Inflammatory macrophage treated with lipopolysaccharide for 1 hour (primary cell): ENCODE data around the gene DLG2.
"Not testable (repeated sequence)": the region's sequence is repeated elsewhere in the genome, so short reads cannot be mapped to it uniquely, and the experiment has no call there.

ENCODE experiments used
- DNase-seq, 2 donors: peaks; one replicate each; pipeline ENCODE4 v3.0.0-alpha.2; 2020 to 2022

DLG2 gene

GRCh38 chr11:84887055-84887629 lies 740.0 kb downstream of the DLG2 start:
- no peak for DNase-seq

GRCh38 chr11:84886344-84886743 lies 740.8 kb downstream of the DLG2 start:
- no peak for DNase-seq

DNA sequence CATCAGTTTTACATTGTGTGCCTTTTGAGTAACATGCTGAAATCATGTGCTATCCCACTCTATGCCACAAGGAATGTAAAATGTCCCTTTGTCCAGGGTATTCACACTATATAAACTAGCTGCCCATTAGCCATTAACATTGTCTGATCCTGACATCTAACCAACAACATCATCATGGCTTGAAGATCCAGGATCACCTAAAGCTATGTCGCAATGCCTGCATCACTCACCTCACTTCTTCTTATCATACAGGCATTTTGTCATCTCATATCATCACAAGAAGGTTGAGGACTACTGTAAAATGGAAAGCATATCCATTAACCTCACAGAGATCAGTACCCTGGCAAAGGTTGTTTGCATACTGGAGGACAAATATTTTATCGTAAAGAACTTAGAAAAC lies 742.3 kb downstream of the DLG2 start:
- DNase-seq = no peak

- no peak for DNase-seq
Observed at GRCh38 chr11:84882056-84882455, 745.1 kb downstream of the DLG2 start.

DNA sequence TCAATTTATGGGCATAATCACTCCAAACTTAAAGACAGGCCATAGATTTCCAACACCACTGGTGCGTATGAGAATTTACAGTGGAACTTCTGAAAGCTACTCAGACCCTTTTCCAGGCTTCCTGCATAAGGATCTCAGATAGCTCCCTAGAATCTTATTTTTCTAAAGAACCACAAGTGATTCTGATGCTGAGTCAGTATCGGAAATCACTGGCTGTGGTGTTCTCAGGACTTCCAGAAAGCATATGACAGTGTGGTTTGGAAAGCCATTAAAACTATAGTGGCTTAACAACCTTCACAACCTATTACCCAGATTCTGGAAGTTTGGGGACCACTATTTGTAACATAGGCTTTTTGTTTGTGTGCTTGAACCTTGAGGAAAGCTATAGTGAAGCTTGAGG lies 756.0 kb downstream of the DLG2 start:
- DNase-seq = no peak

DNA sequence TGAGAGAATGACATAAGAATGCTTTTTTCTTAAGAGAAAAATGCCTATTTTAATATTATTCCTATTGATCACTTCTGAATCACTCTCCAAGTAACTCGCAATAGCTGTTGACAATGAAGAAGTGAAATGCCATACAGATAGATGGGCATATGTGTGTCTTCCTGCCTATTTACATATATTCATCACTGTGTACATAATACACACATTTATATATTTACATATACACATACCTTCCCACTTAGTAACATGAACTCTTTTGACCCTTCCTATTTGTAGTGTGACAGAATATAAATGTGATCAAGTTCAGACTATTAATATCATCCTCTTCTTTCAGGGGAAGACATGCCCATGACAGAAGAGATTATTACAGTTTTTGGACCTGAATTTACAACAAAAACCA lies 756.7 kb downstream of the DLG2 start:
- DNase-seq = no peak

DNA sequence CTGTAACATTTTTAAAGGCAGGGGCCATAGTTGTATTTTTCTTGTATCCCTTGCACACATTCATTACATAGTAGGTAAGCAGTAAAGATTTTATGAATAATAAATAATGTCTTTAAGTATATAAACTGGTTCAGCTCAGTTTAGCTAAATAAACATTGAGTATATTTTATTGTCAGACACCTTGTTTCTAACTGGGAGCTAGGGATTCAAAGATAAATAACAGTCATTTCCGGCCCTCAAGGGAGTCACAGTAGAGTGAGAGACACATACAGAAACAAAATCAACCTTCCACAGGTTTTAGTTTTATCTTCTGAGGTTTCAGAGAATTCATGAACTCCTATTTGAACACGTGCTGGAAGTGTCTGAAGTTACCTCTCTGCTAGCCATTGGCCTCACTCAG lies 760.2 kb downstream of the DLG2 start:
- no peak for DNase-seq

GRCh38 chr11:84865791-84866535 lies 761.2 kb downstream of the DLG2 start:
- no peak for DNase-seq

GRCh38 chr11:84865257-84865656 lies 761.9 kb downstream of the DLG2 start:
- no peak for DNase-seq

DNA sequence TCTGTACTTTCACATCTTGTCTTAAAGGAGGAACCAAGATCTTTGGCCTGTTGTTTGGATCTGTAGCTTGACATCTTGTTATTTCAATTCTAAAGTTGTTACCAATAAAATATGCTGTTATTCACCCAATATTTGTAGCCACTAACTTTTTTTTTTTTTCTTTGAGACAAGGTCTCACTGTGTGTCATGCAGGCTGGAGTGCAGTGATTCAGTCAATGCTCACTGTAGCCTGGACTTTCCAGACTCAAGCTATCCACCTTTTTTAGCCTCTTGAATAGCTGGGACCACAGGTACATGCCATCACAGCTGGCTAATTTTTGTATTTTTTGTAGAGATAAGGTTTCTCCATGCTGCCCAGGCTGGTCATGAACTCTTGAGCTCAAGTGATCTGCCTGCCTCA lies 769.4 kb downstream of the DLG2 start:
- DNase-seq = no peak

DNA sequence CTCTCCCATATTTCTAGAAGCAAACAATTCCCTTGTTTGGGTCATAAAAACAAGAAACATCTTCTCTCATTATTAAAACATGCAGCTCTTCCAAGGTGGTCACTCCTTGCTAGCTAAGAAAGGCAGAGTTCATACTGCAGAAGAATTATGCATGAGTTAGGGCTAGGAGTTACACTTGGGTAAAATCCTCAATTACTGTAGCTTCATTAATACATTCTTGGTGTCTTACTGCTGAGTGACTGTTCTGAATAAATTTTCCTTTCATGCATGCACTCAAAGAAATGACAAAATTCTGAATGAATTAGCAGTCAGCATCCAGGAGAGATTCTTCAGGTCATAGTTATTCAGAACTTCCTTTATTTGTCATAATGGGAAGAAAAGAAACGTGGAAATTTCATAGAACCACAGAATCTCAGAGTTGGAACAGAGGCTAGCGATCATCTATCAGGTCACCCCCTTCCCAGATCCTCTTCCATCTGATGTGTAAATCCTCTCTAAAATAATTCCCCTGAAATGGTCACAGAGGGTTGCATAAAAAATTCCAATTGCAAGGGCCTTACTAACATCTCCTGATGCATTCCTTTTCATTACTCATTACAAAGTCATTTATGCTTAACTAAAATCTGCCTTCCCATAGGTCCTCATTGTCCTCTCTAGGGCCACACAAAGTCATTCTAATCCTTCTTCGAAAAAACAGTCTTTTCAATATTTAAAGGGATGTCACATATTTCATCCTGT lies 771.5 kb downstream of the DLG2 start:
- no peak for DNase-seq

GRCh38 chr11:84854498-84854880 lies 772.7 kb downstream of the DLG2 start:
- no peak for DNase-seq

GRCh38 chr11:84853841-84854497 lies 773.2 kb downstream of the DLG2 start:
- no peak for DNase-seq

DNA sequence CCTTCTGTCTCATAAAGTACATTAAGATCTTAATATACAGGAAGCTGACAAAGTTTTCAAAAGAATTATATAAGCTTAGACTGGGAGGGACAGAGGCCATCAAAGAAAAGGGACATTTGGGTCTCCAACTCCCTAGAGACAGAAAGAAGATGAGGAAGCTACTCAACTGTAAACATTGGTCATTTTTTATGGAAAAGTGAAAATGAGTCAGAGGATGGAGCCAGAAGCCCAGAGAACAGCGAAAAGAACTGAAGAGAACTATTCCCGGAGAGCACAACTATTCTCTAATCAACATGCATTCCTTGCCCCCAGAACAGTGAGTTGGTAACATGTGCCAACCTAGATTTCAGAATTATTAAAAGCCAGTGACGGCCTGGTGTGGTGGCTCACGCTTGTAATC lies 779.3 kb downstream of the DLG2 start:
- DNase-seq = no peak

GRCh38 chr11:84840201-84840600 lies 786.9 kb downstream of the DLG2 start:
- DNase-seq = not testable (repeated sequence)

GRCh38 chr11:84837402-84838069 lies 789.6 kb downstream of the DLG2 start:
- DNase-seq = no peak

- DNase-seq = no peak
Observed at GRCh38 chr11:84836371-84836770, 790.8 kb downstream of the DLG2 start.

DNA sequence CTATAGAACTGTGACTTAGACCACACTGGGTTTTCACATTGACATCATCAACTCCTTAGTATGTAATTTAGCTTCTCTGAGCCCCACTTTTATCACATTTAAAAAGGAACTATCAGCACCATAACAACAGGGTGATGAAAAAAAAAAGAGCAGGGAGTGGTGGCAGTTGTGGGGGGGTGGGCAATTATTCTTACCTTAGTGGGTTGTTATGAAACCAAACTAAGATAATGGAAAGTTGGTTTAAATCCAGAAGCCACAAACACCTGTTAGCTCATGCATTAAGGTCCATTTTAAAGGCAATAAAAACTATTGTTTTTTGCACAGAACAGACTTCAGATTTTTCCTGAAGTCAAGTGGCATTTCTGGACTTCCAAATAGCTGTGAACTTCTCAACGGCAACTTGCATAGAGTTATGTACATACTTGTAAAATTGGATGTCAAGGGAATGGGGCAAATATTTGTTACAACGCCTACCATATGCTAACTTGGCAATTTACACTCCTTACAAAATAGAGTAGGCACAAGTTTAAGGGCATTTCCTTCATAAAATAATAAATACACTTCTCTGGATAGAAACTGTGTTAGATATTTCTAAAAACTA lies 793.6 kb downstream of the DLG2 start:
- DNase-seq = no peak

- DNase-seq = no peak
Observed at GRCh38 chr11:84830372-84830771, 796.8 kb downstream of the DLG2 start.

DNA sequence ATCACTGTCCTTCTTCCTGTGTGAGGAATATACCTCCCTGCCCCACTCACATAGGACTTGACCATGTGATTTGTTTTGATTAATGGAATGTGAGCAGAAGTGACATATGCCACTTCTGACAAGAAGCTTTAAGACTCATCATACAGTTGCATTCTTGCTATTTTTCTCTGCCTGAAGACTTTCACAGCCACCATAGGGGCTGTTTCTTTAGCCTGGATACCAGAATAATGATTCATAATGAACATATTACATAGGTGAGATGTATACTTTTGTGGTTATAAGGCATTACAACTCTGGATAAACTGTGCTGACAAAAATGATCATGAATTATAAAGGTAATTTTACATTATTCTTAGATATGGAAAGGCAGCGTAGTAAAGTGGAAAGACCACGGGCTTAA lies 798.0 kb downstream of the DLG2 start:
- DNase-seq = no peak

DNA sequence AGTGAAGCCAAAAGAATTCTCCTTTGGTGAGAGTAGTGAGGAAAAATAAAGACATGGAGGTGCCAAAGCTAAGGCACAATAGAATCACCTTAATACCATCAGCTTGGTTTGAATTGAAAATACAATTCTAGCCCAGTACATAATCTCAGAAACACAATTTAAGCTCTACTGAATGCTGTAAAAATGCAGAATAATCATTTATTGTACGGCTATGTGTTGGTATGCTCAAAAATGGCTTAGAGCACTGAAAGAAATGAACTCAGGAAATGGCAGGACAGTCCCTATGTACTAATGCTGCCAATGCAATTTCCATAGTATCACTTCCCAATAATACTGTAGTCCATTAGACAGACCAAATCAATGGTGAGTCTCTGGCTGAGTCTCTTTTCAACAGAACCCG lies 798.5 kb downstream of the DLG2 start:
- DNase-seq = no peak

GRCh38 chr11:84825106-84825660 lies 802.0 kb downstream of the DLG2 start:
- no peak for DNase-seq
